ENCODE results near the gene SMIM35.

Gene SMIM35

GRCh38 chr11:117992136-117992535 is 94.6 kb downstream of the SMIM35 start:
- no peaks in the 10 kb centered on the region for H3K36me3 ChIP-seq (ENCODE audit: control insufficient read depth, insufficient read depth, low read length)
- no peak overlapping the region for H3K27ac ChIP-seq (ENCODE audit: low read depth, low read length)
- no peak overlapping the region for H3K9ac ChIP-seq (ENCODE audit: low read length)
- no peaks in the 10 kb centered on the region for H3K9me3 ChIP-seq (ENCODE audit: control insufficient read depth, insufficient read depth, low read depth, low read length)
- H3K4me3 ChIP-seq (ENCODE audit: low read depth, low read length), result no peak overlapping the region
- H3K27me3 ChIP-seq (ENCODE audit: control insufficient read depth, insufficient read depth, low read length), result peaks cover 22% of the 10 kb centered on the region
- peaks cover 9% of the 10 kb centered on the region for H3K4me1 ChIP-seq (ENCODE audit: control insufficient read depth, insufficient read depth, low read length)

- peaks cover 12% of the 10 kb centered on the region for H3K4me1 ChIP-seq (ENCODE audit: control insufficient read depth, insufficient read depth, low read length)
- no peak overlapping the region for H3K9ac ChIP-seq (ENCODE audit: low read length)
- H3K27me3 ChIP-seq (ENCODE audit: control insufficient read depth, insufficient read depth, low read length), result peaks cover 47% of the 10 kb centered on the region
- H3K36me3 ChIP-seq (ENCODE audit: control insufficient read depth, insufficient read depth, low read length), result no peaks in the 10 kb centered on the region
- no peaks in the 10 kb centered on the region for H3K9me3 ChIP-seq (ENCODE audit: control insufficient read depth, insufficient read depth, low read depth, low read length)
- H3K4me3 ChIP-seq (ENCODE audit: low read depth, low read length), result no peak overlapping the region
- H3K27ac ChIP-seq (ENCODE audit: low read depth, low read length), result no peak overlapping the region
Measured at GRCh38 chr11:117989351-117990102, 97.2 kb downstream of the SMIM35 start.

DNA sequence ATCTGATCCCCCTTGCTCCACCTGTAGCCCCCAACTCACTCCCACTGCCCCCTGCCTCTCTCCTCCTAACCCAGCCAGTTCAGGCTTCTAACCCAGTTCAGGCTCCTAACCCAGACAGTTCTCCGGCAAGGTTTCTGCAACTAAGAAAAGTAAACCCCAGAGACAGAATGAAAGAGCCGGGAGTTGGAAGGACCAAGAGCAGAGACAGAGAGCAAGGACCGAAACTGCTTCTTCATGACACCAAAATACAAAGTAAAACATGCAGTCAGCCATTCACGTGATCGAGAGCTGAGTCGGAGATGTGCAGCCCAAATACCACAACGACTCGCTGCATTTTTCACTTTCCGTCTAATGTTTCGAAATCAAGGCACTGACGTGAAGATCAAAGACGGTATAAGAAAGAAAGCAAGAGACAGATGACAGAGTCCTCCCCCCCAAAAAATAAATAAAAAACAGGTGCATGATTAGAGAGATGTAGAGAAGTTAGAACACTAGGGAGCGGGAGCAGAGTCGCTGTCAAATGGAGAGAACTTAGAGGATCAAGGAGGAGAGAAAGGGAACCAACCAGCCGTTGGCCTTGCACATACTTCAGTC is 99.7 kb downstream of the SMIM35 start:
- H3K27ac ChIP-seq (ENCODE audit: low read depth, low read length), result no peak overlapping the region
- H3K4me3 ChIP-seq (ENCODE audit: low read depth, low read length), result peak overlapping the region; percentile 77; the same call in 1 of the 2 replicates

DNA sequence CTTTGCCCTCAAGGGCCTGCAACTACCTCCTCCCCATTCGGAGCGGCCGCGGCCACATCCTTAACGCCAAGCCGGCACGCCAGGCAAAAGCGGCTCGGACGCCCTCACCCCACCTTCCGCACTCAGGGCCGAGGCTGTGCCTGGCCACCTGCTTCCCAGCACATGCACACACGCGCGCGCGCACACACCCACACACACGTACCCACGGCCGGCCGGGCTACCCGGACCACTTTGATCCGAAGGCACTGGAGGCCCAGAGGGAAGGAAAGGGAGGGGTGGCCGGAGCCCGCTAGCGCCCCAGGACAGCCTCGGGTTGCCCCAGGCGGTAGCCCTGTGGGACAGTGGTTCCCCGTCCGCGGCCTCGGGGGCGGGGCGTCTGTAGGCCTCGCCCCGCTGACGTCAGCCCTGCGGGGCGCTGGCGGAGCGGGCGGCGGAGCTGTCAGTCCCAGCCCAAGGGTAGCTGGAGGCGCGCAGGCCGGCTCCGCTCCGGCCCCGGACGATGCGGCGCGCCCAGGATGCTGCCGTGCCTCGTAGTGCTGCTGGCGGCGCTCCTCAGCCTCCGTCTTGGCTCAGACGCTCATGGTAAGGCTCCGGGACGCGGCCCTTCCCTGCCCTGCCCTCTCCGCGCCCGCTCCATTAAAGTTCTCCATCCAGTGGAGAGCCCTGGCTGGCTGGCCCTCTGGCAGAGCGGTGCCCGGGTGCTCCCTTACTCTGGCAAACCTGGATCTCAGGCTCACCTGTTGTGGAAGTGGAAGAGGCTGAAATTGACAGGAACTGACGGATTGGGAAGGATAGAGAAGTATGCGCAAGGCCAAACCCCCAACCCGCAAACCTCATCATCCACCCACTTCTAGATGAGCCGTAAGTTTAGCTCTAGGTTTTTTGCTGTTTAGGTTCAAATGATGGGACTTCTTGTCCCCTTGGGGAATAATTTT is 100.5 kb downstream of the SMIM35 start, which contains the start of gene IL10RA:
TSS of gene IL10RA (plus strand) at position 442 of the 935 bp plus-strand sequence. CDS start at position 516, 74 bp downstream.
- Histone ChIP-seq H3K9me3 (ENCODE audit: control insufficient read depth, insufficient read depth, low read depth, low read length) (no peaks in the 10 kb centered on the region), H3K9ac (ENCODE audit: low read length) (peak within 1 kb of the TSS; percentile 56), H3K4me1 (ENCODE audit: control insufficient read depth, insufficient read depth, low read length) (peaks cover 4% of the 10 kb centered on the region; the same call in 1 of the 2 replicates), H3K27me3 (ENCODE audit: control insufficient read depth, insufficient read depth, low read length) (peaks cover 54% of the 10 kb centered on the region), H3K36me3 (ENCODE audit: control insufficient read depth, insufficient read depth, low read length) (no peaks in the 10 kb centered on the region), H3K4me3 (ENCODE audit: low read depth, low read length) (peak within 1 kb of the TSS; percentile 77), H3K27ac (ENCODE audit: low read depth, low read length) (no peak within 1 kb of the TSS)

More for the DNA sequence above, 99.7 kb downstream of the SMIM35 start:
- Histone ChIP-seq H3K4me1 (ENCODE audit: control insufficient read depth, insufficient read depth, low read length) (peaks cover 4% of the 10 kb centered on the region; the same call in 1 of the 2 replicates), H3K27me3 (ENCODE audit: control insufficient read depth, insufficient read depth, low read length) (peaks cover 54% of the 10 kb centered on the region), H3K9ac (ENCODE audit: low read length) (no peak overlapping the region), H3K9me3 (ENCODE audit: control insufficient read depth, insufficient read depth, low read depth, low read length) (no peaks in the 10 kb centered on the region), H3K36me3 (ENCODE audit: control insufficient read depth, insufficient read depth, low read length) (no peaks in the 10 kb centered on the region)

- Histone ChIP-seq H3K36me3 (ENCODE audit: control insufficient read depth, insufficient read depth, low read length) (no peaks in the 10 kb centered on the region), H3K27ac (ENCODE audit: low read depth, low read length) (no peak overlapping the region), H3K4me3 (ENCODE audit: low read depth, low read length) (no peak overlapping the region), H3K9ac (ENCODE audit: low read length) (no peak overlapping the region), H3K9me3 (ENCODE audit: control insufficient read depth, insufficient read depth, low read depth, low read length) (no peaks in the 10 kb centered on the region), H3K27me3 (ENCODE audit: control insufficient read depth, insufficient read depth, low read length) (peaks cover 59% of the 10 kb centered on the region), H3K4me1 (ENCODE audit: control insufficient read depth, insufficient read depth, low read length) (peaks cover 4% of the 10 kb centered on the region; the same call in 1 of the 2 replicates)
Measured at GRCh38 chr11:117984476-117984875, 102.3 kb downstream of the SMIM35 start.

DNA sequence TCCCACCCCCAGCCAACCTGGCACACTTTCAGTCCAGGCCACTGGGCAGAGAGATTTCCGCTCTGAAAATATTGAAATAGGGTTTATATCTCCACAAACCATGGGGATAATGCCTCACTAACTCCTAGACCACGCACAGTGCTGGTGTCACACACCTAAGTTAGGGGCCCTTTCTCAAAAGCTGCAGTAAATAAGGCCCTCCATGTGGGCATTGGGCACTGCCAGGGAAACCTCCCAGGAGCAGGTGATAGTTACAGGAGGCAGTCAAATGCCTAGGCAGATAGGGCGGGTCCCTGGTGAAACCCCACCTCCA is 103.6 kb downstream of the SMIM35 start:
- H3K4me3 ChIP-seq (ENCODE audit: low read depth, low read length), result no peak overlapping the region
- no peaks in the 10 kb centered on the region for H3K36me3 ChIP-seq (ENCODE audit: control insufficient read depth, insufficient read depth, low read length)

DNA sequence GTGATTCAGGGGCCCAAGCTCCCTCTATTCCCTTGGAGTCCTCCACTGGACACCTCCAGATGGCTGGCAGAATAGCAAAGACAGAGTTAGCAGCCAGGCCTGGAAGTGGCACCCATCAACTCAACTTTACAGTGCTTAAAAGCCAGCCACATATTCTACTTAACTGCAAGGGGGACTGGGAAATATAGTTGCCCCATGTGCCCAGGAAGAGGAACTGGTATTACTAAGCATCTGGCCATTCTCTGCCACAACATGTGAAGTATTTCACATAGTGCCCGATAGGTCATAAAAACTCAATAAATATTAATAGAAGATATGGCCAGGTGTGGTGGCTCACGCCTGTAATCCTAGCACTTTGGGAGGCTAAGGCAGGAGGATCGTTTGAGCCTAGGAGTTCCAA is 106.0 kb downstream of the SMIM35 start:
- no peaks in the 10 kb centered on the region for H3K36me3 ChIP-seq (ENCODE audit: control insufficient read depth, insufficient read depth, low read length)
- H3K9ac ChIP-seq (ENCODE audit: low read length), result no peak overlapping the region
- peaks cover 5% of the 10 kb centered on the region; the same call in 1 of the 2 replicates for H3K4me1 ChIP-seq (ENCODE audit: control insufficient read depth, insufficient read depth, low read length)
- no peak overlapping the region for H3K4me3 ChIP-seq (ENCODE audit: low read depth, low read length)
- no peaks in the 10 kb centered on the region for H3K9me3 ChIP-seq (ENCODE audit: control insufficient read depth, insufficient read depth, low read depth, low read length)
- no peak overlapping the region for H3K27ac ChIP-seq (ENCODE audit: low read depth, low read length)
- peaks cover 29% of the 10 kb centered on the region for H3K27me3 ChIP-seq (ENCODE audit: control insufficient read depth, insufficient read depth, low read length)

More for the DNA sequence above, 103.6 kb downstream of the SMIM35 start:
- Histone ChIP-seq H3K9ac (ENCODE audit: low read length) (no peak overlapping the region), H3K27me3 (ENCODE audit: control insufficient read depth, insufficient read depth, low read length) (peaks cover 53% of the 10 kb centered on the region), H3K9me3 (ENCODE audit: control insufficient read depth, insufficient read depth, low read depth, low read length) (no peaks in the 10 kb centered on the region), H3K4me1 (ENCODE audit: control insufficient read depth, insufficient read depth, low read length) (peaks cover 9% of the 10 kb centered on the region; the same call in 1 of the 2 replicates), H3K27ac (ENCODE audit: low read depth, low read length) (no peak overlapping the region)

DNA sequence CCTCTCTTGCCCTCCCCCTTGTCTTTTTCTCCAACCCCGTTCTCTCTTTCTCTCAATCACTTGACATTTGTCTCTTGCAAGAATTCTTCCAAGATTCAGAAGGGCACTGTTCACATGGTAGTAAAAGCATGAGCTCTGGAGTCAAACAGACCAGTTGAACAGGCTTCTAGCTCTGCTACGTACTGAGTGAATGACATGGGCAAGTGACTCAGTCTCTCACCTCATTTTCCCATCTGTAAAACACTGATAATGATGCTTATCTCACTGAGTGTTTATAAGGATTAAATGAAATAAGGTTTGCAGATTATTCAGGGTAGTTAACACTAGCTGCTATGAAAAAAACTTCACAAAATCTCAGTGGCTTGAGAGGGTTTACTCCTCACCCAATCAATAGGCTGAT is 106.5 kb downstream of the SMIM35 start:
- H3K27ac ChIP-seq (ENCODE audit: low read depth, low read length), result no peak overlapping the region
- peaks cover 25% of the 10 kb centered on the region for H3K27me3 ChIP-seq (ENCODE audit: control insufficient read depth, insufficient read depth, low read length)
- no peak overlapping the region for H3K4me3 ChIP-seq (ENCODE audit: low read depth, low read length)
- H3K4me1 ChIP-seq (ENCODE audit: control insufficient read depth, insufficient read depth, low read length), result peaks cover 5% of the 10 kb centered on the region; the same call in 1 of the 2 replicates
- no peaks in the 10 kb centered on the region for H3K9me3 ChIP-seq (ENCODE audit: control insufficient read depth, insufficient read depth, low read depth, low read length)
- no peaks in the 10 kb centered on the region for H3K36me3 ChIP-seq (ENCODE audit: control insufficient read depth, insufficient read depth, low read length)
- H3K9ac ChIP-seq (ENCODE audit: low read length), result no peak overlapping the region

DNA sequence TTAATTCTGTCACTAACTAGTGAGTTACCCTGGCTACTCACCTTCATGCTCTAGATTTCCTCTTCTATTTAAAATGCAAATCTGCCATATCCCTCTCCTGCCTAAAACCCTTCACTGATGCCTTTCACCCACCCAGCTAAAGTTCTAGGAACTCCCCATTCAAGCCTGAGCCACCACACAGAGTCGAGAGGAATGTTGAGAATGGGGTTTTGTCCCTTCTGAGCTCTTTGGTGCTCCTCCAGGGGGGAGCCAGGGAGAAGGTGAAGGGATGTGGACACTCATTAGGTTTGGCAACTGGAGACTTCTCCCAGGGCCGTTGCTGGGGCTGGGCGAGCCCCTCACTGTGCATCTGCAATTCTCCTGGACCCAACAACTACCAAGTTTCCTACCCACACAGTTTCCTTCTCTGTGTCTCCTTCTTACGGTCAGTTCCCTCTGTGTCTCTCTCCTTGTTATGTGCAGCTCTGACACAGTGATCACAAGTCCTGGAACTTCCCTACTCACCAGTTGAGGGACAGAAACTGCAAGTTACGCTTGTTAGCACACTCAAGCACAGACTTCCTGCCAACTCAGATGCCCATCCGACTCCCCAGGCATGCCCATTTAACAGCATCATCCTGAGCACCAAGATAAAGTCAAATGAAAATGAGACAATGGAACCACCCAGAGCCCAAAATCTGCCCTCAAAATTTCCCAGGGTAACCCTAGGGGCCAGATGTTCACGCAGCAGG is 107.1 kb downstream of the SMIM35 start:
- Histone ChIP-seq H3K9me3 (ENCODE audit: control insufficient read depth, insufficient read depth, low read depth, low read length) (no peaks in the 10 kb centered on the region), H3K4me3 (ENCODE audit: low read depth, low read length) (no peak overlapping the region), H3K9ac (ENCODE audit: low read length) (no peak overlapping the region), H3K4me1 (ENCODE audit: control insufficient read depth, insufficient read depth, low read length) (peaks cover 5% of the 10 kb centered on the region; the same call in 1 of the 2 replicates), H3K27ac (ENCODE audit: low read depth, low read length) (no peak overlapping the region), H3K27me3 (ENCODE audit: control insufficient read depth, insufficient read depth, low read length) (peaks cover 19% of the 10 kb centered on the region), H3K36me3 (ENCODE audit: control insufficient read depth, insufficient read depth, low read length) (no peaks in the 10 kb centered on the region)

DNA sequence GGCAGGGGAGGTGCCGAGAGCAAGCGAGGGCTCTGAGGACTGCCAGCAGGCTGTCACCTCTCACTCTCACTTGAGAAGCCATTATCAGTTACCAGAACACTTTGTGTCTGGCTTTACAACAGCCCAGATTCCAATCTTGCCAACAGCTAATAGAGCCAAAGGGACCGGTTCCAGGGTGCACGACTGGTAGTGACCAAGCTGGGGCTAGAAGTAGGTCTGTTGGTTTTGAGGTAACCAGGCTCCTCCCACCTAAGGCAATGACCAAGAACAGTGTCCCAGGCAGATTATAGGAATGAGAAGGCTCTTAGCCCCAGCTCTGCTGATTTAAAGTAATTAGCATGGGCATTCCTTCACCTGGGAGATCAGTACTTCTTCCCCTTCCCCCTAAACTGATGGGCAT is 107.8 kb downstream of the SMIM35 start:
- peaks cover 12% of the 10 kb centered on the region; the same call in 1 of the 2 replicates for H3K27me3 ChIP-seq (ENCODE audit: control insufficient read depth, insufficient read depth, low read length)
- H3K27ac ChIP-seq (ENCODE audit: low read depth, low read length), result no peak overlapping the region
- no peak overlapping the region for H3K4me3 ChIP-seq (ENCODE audit: low read depth, low read length)
- no peaks in the 10 kb centered on the region for H3K36me3 ChIP-seq (ENCODE audit: control insufficient read depth, insufficient read depth, low read length)
- H3K4me1 ChIP-seq (ENCODE audit: control insufficient read depth, insufficient read depth, low read length), result peaks cover 5% of the 10 kb centered on the region; the same call in 1 of the 2 replicates
- no peak overlapping the region for H3K9ac ChIP-seq (ENCODE audit: low read length)
- H3K9me3 ChIP-seq (ENCODE audit: control insufficient read depth, insufficient read depth, low read depth, low read length), result no peaks in the 10 kb centered on the region
